GOT3 (cell line): ENCODE measurements around the gene AMACR.
"Not testable (repeated sequence)": the region's sequence is repeated elsewhere in the genome, so short reads cannot be mapped to it uniquely, and the experiment has no call there.

Source experiments
- DNase-seq: peaks from one replicate; lab custom pipeline; 2025; ENCODE audit warnings: mixed read lengths; lab: John Stamatoyannopoulos, UW

AMACR gene

GRCh38 chr5:33968211-33969005 lies 39.4 kb downstream of the AMACR start:
- DNase-seq: no peak

DNA sequence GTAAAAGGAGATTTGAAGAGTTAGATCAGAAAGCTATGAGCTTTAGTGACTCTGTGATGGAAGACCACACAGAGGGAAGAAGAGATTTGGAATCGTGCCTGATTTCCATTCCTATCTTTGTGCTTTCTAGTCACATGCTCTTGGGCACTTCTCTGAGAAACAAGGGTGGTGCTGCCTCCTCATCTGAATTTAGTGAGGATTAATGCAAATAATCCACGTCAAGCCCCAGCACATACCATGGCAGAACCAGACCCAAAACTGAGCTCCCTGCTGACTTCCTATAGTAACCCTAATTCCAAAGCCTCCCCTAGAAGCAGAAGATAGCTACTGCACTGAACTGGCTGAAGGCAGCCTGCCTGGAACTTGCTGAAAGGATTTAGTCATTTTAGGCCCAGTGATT lies 41.0 kb downstream of the AMACR start:
- DNase-seq: no peak

DNA sequence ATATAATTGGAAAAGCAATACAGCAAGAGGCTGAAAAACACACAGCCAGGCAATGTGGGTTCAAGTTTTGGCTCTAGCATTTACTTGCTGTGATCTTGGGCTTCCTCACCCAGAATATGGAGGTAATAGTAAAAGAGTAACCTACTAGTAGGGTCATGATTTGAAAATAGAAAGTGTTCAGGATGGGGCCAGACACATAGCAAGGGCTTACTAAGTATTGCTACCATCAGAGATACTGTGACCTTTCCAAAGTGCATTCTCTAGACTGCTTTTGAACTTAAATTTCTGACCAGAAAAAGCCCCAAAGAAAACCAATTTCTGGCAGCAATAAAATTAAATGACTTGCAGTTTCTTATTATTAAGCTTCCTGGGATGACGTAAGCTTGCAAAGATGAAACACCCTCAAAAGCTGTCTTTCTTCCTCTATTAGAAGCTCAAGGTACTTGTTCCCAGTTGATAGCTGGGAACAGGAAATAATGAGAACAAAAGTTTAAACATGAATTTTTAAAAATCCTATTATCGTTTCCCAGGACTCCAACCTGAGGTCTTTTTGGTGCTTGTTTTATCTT lies 43.6 kb downstream of the AMACR start:
- DNase-seq: no peak

DNA sequence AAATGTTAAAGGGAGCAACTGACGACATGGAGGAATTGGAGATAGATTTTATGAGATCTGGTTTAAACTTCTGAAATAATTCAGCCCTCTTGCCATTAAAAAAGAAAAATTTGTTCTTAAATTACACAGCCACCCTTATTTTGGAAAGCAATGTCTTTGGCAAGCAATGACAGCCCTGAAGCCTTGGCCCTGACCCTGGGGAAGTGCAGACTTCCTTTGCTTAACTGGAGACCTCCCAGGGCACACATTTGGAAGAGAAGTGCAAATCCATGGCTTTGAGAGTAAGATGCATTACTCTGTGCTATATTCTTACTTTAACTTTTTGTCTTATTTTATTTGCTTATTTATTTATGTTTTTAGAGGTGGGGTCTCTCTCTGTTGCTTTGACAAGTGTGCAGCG lies 49.7 kb downstream of the AMACR start:
- DNase-seq: no peak

DNA sequence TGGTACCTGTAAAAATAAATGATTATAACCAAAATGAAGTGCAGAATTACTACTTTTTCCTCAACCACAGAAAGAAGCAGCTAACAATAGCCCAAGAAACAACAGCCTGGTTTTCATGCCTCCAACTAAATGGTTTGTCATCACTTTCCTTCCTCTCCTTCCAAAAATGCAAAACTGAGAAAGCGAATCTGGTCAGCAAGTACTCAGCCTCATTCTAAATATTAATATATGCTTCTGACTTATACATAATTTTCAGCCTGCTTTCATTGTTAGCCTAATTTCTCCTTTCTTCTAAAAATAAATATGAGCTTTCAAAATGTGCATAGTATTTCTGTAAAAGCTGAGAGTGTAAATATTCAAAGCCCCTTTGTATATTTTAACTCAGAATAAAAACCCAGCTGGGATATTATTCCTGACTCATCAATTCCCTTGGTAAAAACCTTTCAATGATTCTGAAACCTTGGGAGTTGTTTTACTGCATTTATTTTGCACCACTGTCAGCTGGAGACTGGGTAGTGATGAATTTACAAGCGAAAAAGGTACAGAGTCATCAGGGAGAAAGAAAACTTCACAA lies 50.2 kb downstream of the AMACR start:
- no peak for DNase-seq

DNA sequence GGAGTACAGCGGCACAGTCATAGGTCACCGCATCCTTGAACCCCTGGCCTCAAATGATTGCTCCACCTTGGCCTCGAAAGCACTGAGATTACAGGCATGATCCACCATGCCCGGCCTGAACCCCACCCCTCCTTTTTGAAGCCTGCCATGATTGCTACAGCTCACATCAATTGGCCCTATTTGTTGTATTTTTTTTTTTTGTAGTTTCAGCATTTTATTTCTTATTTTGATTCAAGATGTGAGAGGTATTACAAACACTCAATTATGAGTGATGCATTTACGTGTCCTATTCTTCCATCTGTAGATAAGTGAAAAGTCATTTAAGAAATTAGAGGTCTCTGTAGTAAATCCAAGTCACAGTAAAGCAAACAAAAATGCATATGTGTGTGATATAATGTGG lies 55.7 kb downstream of the AMACR start:
- not testable (repeated sequence) for DNase-seq

DNA sequence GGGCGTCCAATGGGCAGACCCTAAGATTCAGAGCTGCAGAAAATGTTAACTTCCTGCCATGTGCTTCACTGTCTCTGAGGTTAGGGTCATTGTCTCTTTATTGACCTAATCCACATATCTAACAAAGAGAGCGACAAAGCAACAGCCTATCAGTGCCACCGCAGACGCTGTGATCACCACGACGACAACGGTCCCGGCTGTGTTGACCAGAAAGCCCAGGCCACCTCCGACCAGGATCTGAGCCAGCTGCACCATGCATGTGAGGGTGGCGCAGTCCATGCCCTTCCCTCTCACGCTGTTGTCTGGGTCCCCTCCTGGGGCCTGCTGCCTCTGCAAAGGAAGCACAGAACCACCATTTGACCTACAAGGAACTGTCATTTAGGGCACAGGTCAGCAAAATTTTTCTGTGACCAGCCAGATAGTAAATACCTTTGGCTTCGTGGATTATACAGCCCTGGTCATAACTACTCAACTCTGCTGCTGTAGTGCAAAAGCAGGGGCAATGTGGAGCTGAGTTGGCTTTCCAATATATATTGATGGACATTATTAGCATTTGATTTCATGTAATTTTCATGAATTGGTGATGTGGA lies 63.2 kb downstream of the AMACR start:
- DNase-seq: no peak

- no peak for DNase-seq
Measured at GRCh38 chr5:33941090-33941489, 66.8 kb downstream of the AMACR start.

GRCh38 chr5:33939556-33940262 lies 68.1 kb downstream of the AMACR start:
- DNase-seq: no peak

DNA sequence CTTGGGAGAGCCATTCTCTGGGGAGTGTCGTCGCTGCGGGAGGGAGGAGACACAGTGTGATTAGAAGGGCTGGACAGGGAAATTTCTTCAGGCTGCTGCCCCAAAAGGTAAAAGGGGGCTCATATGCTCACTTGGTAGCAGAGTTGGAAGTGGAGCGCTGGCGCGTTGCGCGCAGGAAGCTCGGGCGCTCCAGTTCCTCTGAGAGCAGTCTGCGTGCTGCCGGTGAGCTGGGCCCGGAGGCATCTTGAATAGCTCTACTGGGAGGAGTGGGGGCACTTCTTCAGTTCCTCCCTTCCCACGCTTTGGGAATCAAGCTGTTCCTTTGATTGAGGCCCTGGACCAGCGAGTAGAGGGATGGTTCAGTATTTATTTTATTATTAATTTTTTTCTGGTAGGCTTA lies 69.0 kb downstream of the AMACR start:
- no peak for DNase-seq

DNA sequence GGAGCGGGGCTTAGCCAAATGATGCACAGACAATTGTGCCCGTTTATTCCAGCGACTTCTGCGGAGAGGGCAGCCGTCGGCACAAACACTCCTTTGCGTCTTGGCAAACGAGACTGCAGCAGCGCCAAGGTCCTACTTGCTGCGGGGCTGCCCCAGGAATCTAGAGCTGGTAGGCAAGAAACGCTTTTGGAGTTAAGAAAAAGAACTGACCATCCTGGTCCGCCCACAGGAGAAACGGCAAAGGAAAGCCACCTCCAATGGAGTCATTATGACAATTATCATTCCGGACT lies 69.4 kb downstream of the AMACR start:
- DNase-seq: no peak

DNA sequence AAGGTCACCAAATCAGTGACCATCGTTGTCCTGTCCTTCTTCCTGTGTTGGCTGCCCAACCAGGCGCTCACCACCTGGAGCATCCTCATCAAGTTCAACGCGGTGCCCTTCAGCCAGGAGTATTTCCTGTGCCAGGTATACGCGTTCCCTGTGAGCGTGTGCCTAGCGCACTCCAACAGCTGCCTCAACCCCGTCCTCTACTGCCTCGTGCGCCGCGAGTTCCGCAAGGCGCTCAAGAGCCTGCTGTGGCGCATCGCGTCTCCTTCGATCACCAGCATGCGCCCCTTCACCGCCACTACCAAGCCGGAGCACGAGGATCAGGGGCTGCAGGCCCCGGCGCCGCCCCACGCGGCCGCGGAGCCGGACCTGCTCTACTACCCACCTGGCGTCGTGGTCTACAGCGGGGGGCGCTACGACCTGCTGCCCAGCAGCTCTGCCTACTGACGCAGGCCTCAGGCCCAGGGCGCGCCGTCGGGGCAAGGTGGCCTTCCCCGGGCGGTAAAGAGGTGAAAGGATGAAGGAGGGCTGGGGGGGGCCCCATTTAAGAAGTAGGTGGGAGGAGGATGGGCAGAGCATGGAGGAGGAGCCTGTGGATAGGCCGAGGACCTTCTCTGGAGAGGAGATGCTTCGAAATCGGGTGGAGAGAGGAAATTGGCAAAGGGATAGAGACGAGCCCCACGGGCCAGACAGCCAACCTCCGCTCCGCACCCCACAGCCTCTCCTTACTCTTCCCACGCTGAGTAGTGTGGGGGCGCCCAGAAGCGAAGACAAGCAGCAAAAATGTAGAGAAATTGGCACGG lies 69.9 kb downstream of the AMACR start:
- DNase-seq: no peak

DNA sequence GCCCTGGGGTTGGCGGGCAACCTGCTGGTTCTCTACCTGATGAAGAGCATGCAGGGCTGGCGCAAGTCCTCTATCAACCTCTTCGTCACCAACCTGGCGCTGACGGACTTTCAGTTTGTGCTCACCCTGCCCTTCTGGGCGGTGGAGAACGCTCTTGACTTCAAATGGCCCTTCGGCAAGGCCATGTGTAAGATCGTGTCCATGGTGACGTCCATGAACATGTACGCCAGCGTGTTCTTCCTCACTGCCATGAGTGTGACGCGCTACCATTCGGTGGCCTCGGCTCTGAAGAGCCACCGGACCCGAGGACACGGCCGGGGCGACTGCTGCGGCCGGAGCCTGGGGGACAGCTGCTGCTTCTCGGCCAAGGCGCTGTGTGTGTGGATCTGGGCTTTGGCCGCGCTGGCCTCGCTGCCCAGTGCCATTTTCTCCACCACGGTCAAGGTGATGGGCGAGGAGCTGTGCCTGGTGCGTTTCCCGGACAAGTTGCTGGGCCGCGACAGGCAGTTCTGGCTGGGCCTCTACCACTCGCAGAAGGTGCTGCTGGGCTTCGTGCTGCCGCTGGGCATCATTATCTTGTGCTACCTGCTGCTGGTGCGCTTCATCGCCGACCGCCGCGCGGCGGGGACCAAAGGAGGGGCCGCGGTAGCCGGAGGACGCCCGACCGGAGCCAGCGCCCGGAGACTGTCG lies 70.7 kb downstream of the AMACR start:
- no peak for DNase-seq

- no peak for DNase-seq
Measured at GRCh38 chr5:33936381-33937016, 71.4 kb downstream of the AMACR start, which contains the start of gene RXFP3. Gene RXFP3, plus strand, starts transcription at chr5:33936386. Its CDS starts 355 bp downstream, at chr5:33936741.
